CD8-positive, alpha-beta memory T cell (primary cell): ENCODE measurements around the gene PCSK4. TPM values are rescaled to one million over a fixed set of nuclear protein-coding genes. Genes with fewer than 3 reads are reported as not detected.
"Not testable (repeated sequence)": the region's sequence is repeated elsewhere in the genome, so short reads cannot be mapped to it uniquely, and the experiment has no call there.

ENCODE experiments used
- CTCF ChIA-PET: fragments of 350-600 bp; sonication (Branson Sonifier 250); formaldehyde crosslinking; loops from one replicate; lab custom pipeline; 2021; ENCODE audit warnings: antibody characterized with exemption; lab: Charles Lee
- POLR2A ChIA-PET: fragments of 350-600 bp; sonication (Branson Sonifier 250); formaldehyde crosslinking; loops from one replicate; lab custom pipeline; 2021; ENCODE audit warnings: antibody characterized with exemption; lab: Charles Lee
- DNase-seq, 5 donors: peaks; one replicate each; pipeline versions ENCODE4 v3.0.0 to v3.0.0-alpha.2; 2020 to 2022; ENCODE audit warnings: mixed read lengths in 1 of 5
- H3K27ac ChIP-seq: one replicate; pipeline ENCODE4 v1.7.0; 2013; ENCODE audit warnings: low read depth, mild to moderate bottlenecking, low read length, moderate library complexity
- H3K27me3 ChIP-seq: 2 replicates; pipeline ENCODE4 v1.7.0; 2013; ENCODE audit warnings: low read length, mild to moderate bottlenecking; ENCODE audit not compliant: insufficient read depth, poor library complexity, severe bottlenecking
- H3K36me3 ChIP-seq: 2 replicates; pipeline ENCODE4 v1.7.0; 2013; ENCODE audit warnings: mild to moderate bottlenecking, low read length, moderate library complexity; ENCODE audit not compliant: insufficient read depth
- H3K4me1 ChIP-seq: 2 replicates; pipeline ENCODE4 v1.7.0; 2013; ENCODE audit warnings: mild to moderate bottlenecking, low read length, moderate library complexity; ENCODE audit not compliant: insufficient read depth
- H3K4me3 ChIP-seq: 2 replicates; pipeline ENCODE4 v1.7.0; 2013; ENCODE audit warnings: mild to moderate bottlenecking, low read length
- H3K9me3 ChIP-seq: 2 replicates; pipeline ENCODE4 v1.7.0; 2013; ENCODE audit warnings: mild to moderate bottlenecking, low read length
- H3K27ac Mint-ChIP-seq, 8 donors: one replicate each; pipeline ENCODE4 v1.8.0; 2020 to 2021; ENCODE audit warnings: mixed read lengths in 8 of 8, mild to moderate bottlenecking in 6 of 8, inconsistent platforms in 3 of 8, moderate library complexity in 3 of 8
- H3K27me3 Mint-ChIP-seq, 2 donors: one replicate each; pipeline ENCODE4 v1.8.0; 2020 to 2021; ENCODE audit warnings: mixed read lengths in 2 of 2, mild to moderate bottlenecking in 1 of 2, moderate library complexity in 1 of 2
- H3K36me3 Mint-ChIP-seq, 3 donors: one replicate each; pipeline ENCODE4 v1.8.0; 2020 to 2021; ENCODE audit warnings: mixed read lengths in 3 of 3, inconsistent platforms in 1 of 3, mild to moderate bottlenecking in 1 of 3
- H3K4me1 Mint-ChIP-seq, 3 donors: one replicate each; pipeline ENCODE4 v1.8.0; 2020 to 2021; ENCODE audit warnings: mixed read lengths in 3 of 3, inconsistent platforms in 1 of 3, mild to moderate bottlenecking in 1 of 3
- H3K4me3 Mint-ChIP-seq, 7 donors: one replicate each; pipeline ENCODE4 v1.8.0; 2020 to 2021; ENCODE audit warnings: mixed read lengths in 7 of 7, mild to moderate bottlenecking in 6 of 7, moderate library complexity in 4 of 7, inconsistent platforms in 2 of 7
- H3K9me3 Mint-ChIP-seq, 5 donors: one replicate each; pipeline ENCODE4 v1.8.0; 2020 to 2022; ENCODE audit warnings: mixed read lengths in 5 of 5, mild to moderate bottlenecking in 3 of 5, moderate library complexity in 2 of 5, inconsistent platforms in 1 of 5
- polyA plus RNA-seq: library from polyadenylated mRNA; unstranded; fragments of 300-500 nt; fragmentation: Illumina TruSeq; gene quantifications from one replicate; pipeline ENCODE4 v1.2.3, GENCODE V29; 2021
- total RNA-seq, 2 experiments: library from RNA; stranded (reverse); gene quantifications; one replicate each; pipeline ENCODE4 v1.2.3, GENCODE V29; 2021

PCSK4 gene
- total and polyA plus RNA-seq, 3 experiments from 2014 or later, result 1.0 to 1.3 (median 1.0) TPM

GRCh38 chr19:1483131-1483978 lies 6.8 kb downstream of the PCSK4 start:
- Histone ChIP-seq H3K27ac (no peak overlapping the region), H3K36me3 (no peaks in the 10 kb centered on the region), H3K9me3 (no peaks in the 10 kb centered on the region), H3K27me3 (no peaks in the 10 kb centered on the region), H3K4me1 (peaks cover 3% of the 10 kb centered on the region), H3K4me3 (no peak overlapping the region)
- CTCF ChIA-PET, result no interaction called here
- no peak for DNase-seq
- POLR2A ChIA-PET, result no interaction called here
- Mint-ChIP-seq H3K36me3 (peaks cover 0 to 4% (median 0%) of the 10 kb centered on the region in 3 donors), H3K4me3 (no peak overlapping the region), H3K4me1 (peaks cover 4 to 9% (median 6%) of the 10 kb centered on the region in 3 donors), H3K9me3 (no peaks in the 10 kb centered on the region), H3K27me3 (peaks cover 0 to 1% of the 10 kb centered on the region in 2 donors), H3K27ac (no peak overlapping the region)

- no peak overlapping the region for H3K27ac Mint-ChIP-seq
- H3K4me1 ChIP-seq, result peaks cover 9% of the 10 kb centered on the region
- H3K4me1 Mint-ChIP-seq, result peaks cover 7 to 14% (median 8%) of the 10 kb centered on the region in 3 donors
- no peaks in the 10 kb centered on the region for H3K9me3 Mint-ChIP-seq
- H3K27me3 Mint-ChIP-seq, result peaks cover 0 to 1% of the 10 kb centered on the region in 2 donors
- peak overlapping the region in 1 of 7 donors; percentile 16 for H3K4me3 Mint-ChIP-seq
- no peak for DNase-seq
- no peaks in the 10 kb centered on the region for H3K36me3 ChIP-seq
- no peak overlapping the region for H3K4me3 ChIP-seq
- H3K27ac ChIP-seq, result no peak overlapping the region
- peaks cover 0 to 4% (median 0%) of the 10 kb centered on the region in 3 donors for H3K36me3 Mint-ChIP-seq
- no peaks in the 10 kb centered on the region for H3K9me3 ChIP-seq
- ChIA-PET POLR2A (no interaction called here), CTCF (no interaction called here)
- H3K27me3 ChIP-seq, result no peaks in the 10 kb centered on the region
Measured at GRCh38 chr19:1482361-1483130, 7.6 kb downstream of the PCSK4 start.

DNA sequence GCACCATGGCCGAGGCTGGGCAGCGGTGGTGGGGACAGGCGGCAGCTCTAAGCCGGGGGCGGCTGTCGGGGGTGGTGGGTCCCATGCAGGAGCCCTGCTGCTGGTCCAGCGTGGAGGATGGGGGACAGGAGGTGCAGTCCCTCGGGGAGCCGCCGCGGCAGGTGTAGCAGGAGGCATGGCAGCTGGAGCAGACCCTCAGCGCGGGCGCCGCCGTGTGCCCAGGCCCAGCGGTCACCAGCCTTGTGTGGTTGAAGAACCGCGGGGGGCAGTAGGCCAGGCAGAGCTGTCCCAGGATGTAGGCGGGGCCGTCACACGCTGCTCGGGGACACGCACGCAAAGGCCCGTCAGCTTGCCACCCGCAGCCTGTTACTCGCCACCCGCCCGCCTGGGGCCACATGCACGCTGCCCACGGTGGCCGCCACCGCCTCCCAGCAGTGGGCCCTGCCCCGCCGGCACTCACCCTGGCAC lies 8.2 kb downstream of the PCSK4 start:
- Mint-ChIP-seq H3K36me3 (peaks cover 0 to 9% (median 0%) of the 10 kb centered on the region in 3 donors), H3K4me3 (no peak overlapping the region), H3K27me3 (peaks cover 0 to 1% of the 10 kb centered on the region in 2 donors), H3K9me3 (no peaks in the 10 kb centered on the region), H3K27ac (no peak overlapping the region), H3K4me1 (peaks cover 12 to 20% (median 12%) of the 10 kb centered on the region in 3 donors)
- no peaks in the 10 kb centered on the region for H3K36me3 ChIP-seq
- CTCF ChIA-PET, result no interaction called here
- H3K27ac ChIP-seq, result no peak overlapping the region
- H3K4me3 ChIP-seq, result no peak overlapping the region
- H3K4me1 ChIP-seq, result peaks cover 9% of the 10 kb centered on the region
- POLR2A ChIA-PET, result interaction anchor here (0.6 kb wide), 1 partner anchor 168 kb away, joined by 3 read pairs; no protein-coding TSS in a partner anchor
- DNase-seq, result no peak
- H3K9me3 ChIP-seq, result no peaks in the 10 kb centered on the region
- H3K27me3 ChIP-seq, result no peaks in the 10 kb centered on the region

- CTCF ChIA-PET, result no interaction called here
- H3K4me3 Mint-ChIP-seq, result no peak overlapping the region
Measured at GRCh38 chr19:1481224-1481892, 8.8 kb downstream of the PCSK4 start.

DNA sequence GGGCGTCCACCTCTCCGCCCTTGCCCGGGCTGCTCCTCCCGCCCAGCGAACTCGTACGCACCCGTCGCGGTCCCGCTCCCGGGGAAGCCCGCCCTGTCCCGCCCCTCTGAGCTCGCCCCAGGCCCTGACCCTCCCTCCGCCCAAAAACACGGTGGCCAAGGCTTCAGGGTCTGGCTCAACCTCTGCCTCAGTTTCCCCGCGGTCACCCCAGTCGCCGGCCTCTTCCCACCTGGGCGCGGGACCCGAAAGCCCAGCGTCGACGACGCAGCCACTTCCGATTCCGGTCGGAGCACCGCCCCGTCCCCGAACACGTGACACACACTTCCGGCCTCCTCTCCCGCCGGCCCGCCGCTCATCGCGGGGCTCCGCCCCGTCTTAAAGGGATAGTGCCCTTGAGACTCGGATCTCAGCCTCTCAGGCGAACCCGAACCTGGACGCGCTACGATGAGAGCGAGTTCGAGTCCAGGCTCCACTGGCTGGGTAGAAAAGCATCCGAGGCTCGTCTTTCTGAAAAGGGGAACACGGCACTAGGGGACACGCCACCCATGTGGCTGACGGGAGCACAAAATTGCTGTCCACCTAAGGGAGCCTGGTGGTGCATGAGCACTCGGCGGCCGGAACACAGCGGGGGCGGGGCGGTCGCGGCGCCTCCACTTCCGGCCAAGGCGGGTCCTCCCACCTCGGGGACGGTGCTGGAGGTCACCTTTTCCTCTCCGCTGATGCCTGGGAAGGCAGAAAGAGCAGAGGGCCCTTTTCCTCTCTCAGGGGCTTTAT lies 11.0 kb downstream of the PCSK4 start, which contains the start of gene C19orf25:
Gene C19orf25 (minus strand): TSS at position 282 of the 774 bp plus-strand sequence. CDS start 312 bp downstream, outside the sequence.
- ChIA-PET CTCF (no interaction called here), POLR2A (interaction anchor here (0.8 to 1.2 kb wide), 2 partner anchors 9 to 12 kb away, joined by 3 to 4 read pairs; partner anchors contain the start of gene REEP6)
- Histone ChIP-seq H3K36me3 (no peaks in the 10 kb centered on the region), H3K4me1 (peaks cover 9% of the 10 kb centered on the region), H3K27me3 (no peaks in the 10 kb centered on the region), H3K27ac (peak within 1 kb of the TSS; percentile 63), H3K4me3 (peak within 1 kb of the TSS; percentile 90), H3K9me3 (no peaks in the 10 kb centered on the region)
- peak; percentile 85 to 93 (median 86) for DNase-seq
- Mint-ChIP-seq H3K9me3 (no peaks in the 10 kb centered on the region), H3K4me1 (peaks cover 12 to 20% (median 12%) of the 10 kb centered on the region in 3 donors), H3K4me3 (peak within 1 kb of the TSS; percentile 94 to 99 (median 98)), H3K27ac (peak within 1 kb of the TSS; percentile 77 to 98 (median 96)), H3K36me3 (peaks cover 0 to 19% (median 0%) of the 10 kb centered on the region in 3 donors), H3K27me3 (peaks cover 0 to 1% of the 10 kb centered on the region in 2 donors)

More at GRCh38 chr19:1481224-1481892, 8.8 kb downstream of the PCSK4 start:
- Histone ChIP-seq H3K9me3 (no peaks in the 10 kb centered on the region), H3K36me3 (no peaks in the 10 kb centered on the region), H3K4me1 (peaks cover 9% of the 10 kb centered on the region), H3K27ac (no peak overlapping the region), H3K27me3 (no peaks in the 10 kb centered on the region), H3K4me3 (no peak overlapping the region)
- POLR2A ChIA-PET, result interaction anchor here (0.6 kb wide), 1 partner anchor 168 kb away, joined by 3 read pairs; no protein-coding TSS in a partner anchor
- Mint-ChIP-seq H3K27ac (no peak overlapping the region), H3K9me3 (no peaks in the 10 kb centered on the region), H3K36me3 (peaks cover 0 to 10% (median 0%) of the 10 kb centered on the region in 3 donors), H3K27me3 (peaks cover 0 to 1% of the 10 kb centered on the region in 2 donors), H3K4me1 (peaks cover 12 to 20% (median 12%) of the 10 kb centered on the region in 3 donors)
- no peak for DNase-seq

DNA sequence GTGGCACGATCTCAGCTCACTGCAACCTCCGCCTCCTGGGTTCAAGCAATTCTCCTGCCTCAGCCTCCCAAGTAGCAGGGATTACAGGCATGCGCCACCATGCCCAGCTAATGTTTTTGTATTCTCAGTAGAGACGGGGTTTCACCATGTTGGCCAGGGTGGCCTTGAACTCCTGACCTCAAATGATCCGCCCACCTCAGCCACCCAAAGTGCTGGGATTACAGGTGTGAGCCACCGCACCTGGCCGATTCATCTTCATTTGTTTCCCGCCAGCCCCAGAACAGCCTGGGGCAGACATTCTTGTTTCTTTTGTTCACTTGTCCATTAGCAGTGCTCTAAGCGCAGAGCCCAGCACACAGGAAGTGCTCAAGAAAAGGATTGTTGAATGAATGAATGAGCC lies 13.1 kb downstream of the PCSK4 start:
- Mint-ChIP-seq H3K4me1 (peaks cover 17 to 26% (median 17%) of the 10 kb centered on the region in 3 donors), H3K27ac (peak overlapping the region in 2 of 8 donors; percentile 10 to 58), H3K4me3 (peak overlapping the region; percentile 32 to 82 (median 57)), H3K36me3 (peaks cover 0 to 19% (median 0%) of the 10 kb centered on the region in 3 donors)
- H3K4me3 ChIP-seq, DNase-seq, H3K36me3 ChIP-seq, H3K9me3 ChIP-seq, H3K9me3 Mint-ChIP-seq, H3K27me3 ChIP-seq, H3K4me1 ChIP-seq, H3K27me3 Mint-ChIP-seq, H3K27ac ChIP-seq: not testable (repeated sequence)
- POLR2A ChIA-PET, result interaction anchor here (0.9 kb wide), 1 partner anchor 120 kb away, joined by 3 read pairs; no protein-coding TSS in a partner anchor
- CTCF ChIA-PET, result interaction anchor here (1.9 kb wide), 1 partner anchor 33 kb away, joined by 6 read pairs; no protein-coding TSS in a partner anchor
